Right lobe of liver (tissue), 4 donors: ENCODE measurements around the gene BDKRB2.

Experiments used
- CTCF ChIP-seq, 4 donors: fragments of 200-600 bp in 3 of 4; fragments of 450-650 bp in 1 of 4; IDR thresholded peaks; one replicate each; pipeline versions ENCODE4 v1.5.1 to v1.8.0; 2016 to 2022; ENCODE audit warnings: antibody characterized with exemption in 4 of 4, mild to moderate bottlenecking in 2 of 4
- POLR2A ChIP-seq: fragments of 450-650 bp; IDR thresholded peaks from one replicate; pipeline ENCODE4 v1.6.1; 2017; ENCODE audit warnings: antibody characterized with exemption, mild to moderate bottlenecking
- donor health status: DM: no; HTN: no; CAD: no.
- donor health status: DM: no; HTN: no; CAD: no.
- donor health status: DM: no; HTN: yes; CAD: no.

- TF ChIP-seq POLR2A: no peak
- TF ChIP-seq CTCF (IDR thresholded peaks at IDR 0.05): no peak
Measured at GRCh38 chr14:96252999-96253539, 48.4 kb downstream of the BDKRB2 start.
